ENCODE data around the gene CORIN.

The CORIN gene

DNA sequence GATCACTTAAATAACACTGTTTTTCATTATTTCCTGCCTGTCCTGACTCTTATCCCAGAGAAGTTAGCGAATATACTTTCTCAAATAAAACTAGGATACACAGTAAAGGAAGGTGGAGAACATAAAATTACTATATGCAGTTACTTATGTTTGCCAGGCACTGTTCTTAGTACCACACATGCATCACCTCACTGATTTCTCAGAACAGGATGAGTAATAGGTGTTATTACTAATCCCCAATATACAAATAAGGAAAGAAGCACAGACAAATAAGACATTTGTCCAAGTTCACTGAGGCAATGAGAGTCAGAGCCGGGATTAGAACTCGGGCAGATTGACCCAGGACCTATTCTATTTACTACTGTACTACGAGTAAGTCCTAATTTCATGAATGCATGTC, 91.7 kb downstream of the CORIN start:
- intact Hi-C loops (cut with DNase I; ENCODE audit: low total_unique reads): no loop called here
- Histone ChIP-seq H3K27ac (no peak overlapping the region), H3K4me1 (peaks cover 0 to 12% (median 0%) of the 10 kb centered on the region in 4 donors), H3K9me3 (peaks cover 0 to 5% (median 0%) of the 10 kb centered on the region in 3 donors), H3K27me3 (no peaks in the 10 kb centered on the region), H3K36me3 (no peaks in the 10 kb centered on the region), H3K4me3 (no peak overlapping the region)
- DNase-seq: no peak
- TF ChIP-seq CTCF (IDR thresholded peaks at IDR 0.05): no peak

- H3K4me1 ChIP-seq: peaks cover 0 to 12% (median 0%) of the 10 kb centered on the region in 4 donors
- no peaks in the 10 kb centered on the region for H3K36me3 ChIP-seq
- DNase-seq: no peak
- no peak overlapping the region for H3K27ac ChIP-seq
- intact Hi-C loops (cut with DNase I; ENCODE audit: low total_unique reads): no loop called here
- no peak for TF ChIP-seq CTCF (IDR thresholded peaks at IDR 0.05)
- no peaks in the 10 kb centered on the region for H3K27me3 ChIP-seq
- no peak overlapping the region for H3K4me3 ChIP-seq
- H3K9me3 ChIP-seq: peaks cover 0 to 5% (median 3%) of the 10 kb centered on the region in 3 donors
Observed at GRCh38 chr4:47744843-47745382, 93.0 kb downstream of the CORIN start.

GRCh38 chr4:47744253-47744652, 93.6 kb downstream of the CORIN start:
- no peak for TF ChIP-seq CTCF (IDR thresholded peaks at IDR 0.05)
- H3K36me3 ChIP-seq: no peaks in the 10 kb centered on the region
- peaks cover 0 to 12% (median 0%) of the 10 kb centered on the region in 4 donors for H3K4me1 ChIP-seq
- H3K9me3 ChIP-seq: peaks cover 0 to 5% (median 4%) of the 10 kb centered on the region in 3 donors
- H3K27ac ChIP-seq: no peak overlapping the region
- no peak overlapping the region for H3K4me3 ChIP-seq
- no peak for DNase-seq
- intact Hi-C loops (cut with DNase I; ENCODE audit: low total_unique reads): no loop called here
- H3K27me3 ChIP-seq: no peaks in the 10 kb centered on the region

DNA sequence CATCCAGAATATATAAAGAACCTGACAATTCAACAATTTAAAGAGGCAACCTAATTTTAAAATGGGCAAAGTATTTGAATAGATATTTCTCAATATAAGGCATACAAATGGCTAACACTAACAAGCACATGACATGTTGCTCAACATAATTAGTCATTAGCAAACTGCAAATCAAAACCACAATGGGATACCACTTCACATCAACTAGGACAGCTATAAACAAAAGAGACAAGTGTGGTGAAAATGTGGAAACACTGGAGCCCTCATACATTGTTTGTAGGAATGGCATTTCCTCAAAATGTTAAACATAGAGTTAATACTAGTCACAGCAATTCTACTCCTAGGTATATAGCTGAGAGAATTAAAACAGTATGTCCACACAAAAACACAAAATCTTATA, 96.7 kb downstream of the CORIN start:
- TF ChIP-seq CTCF (IDR thresholded peaks at IDR 0.05): no peak
- no peaks in the 10 kb centered on the region for H3K4me1 ChIP-seq
- H3K27me3 ChIP-seq: no peaks in the 10 kb centered on the region
- no peak overlapping the region for H3K4me3 ChIP-seq
- H3K9me3 ChIP-seq: peaks cover 0 to 5% (median 4%) of the 10 kb centered on the region in 3 donors
- no peak for DNase-seq
- H3K27ac ChIP-seq: no peak overlapping the region
- intact Hi-C loops (cut with DNase I; ENCODE audit: low total_unique reads): no loop called here
- no peaks in the 10 kb centered on the region for H3K36me3 ChIP-seq

GRCh38 chr4:47737326-47737725, 100.5 kb downstream of the CORIN start:
- Histone ChIP-seq H3K27ac (no peak overlapping the region), H3K9me3 (peaks cover 0 to 4% (median 0%) of the 10 kb centered on the region in 3 donors), H3K4me1 (no peaks in the 10 kb centered on the region), H3K4me3 (no peak overlapping the region), H3K27me3 (no peaks in the 10 kb centered on the region), H3K36me3 (no peaks in the 10 kb centered on the region)
- no peak for TF ChIP-seq CTCF (IDR thresholded peaks at IDR 0.05)
- intact Hi-C loops (cut with DNase I; ENCODE audit: low total_unique reads): no loop called here
- DNase-seq: no peak

GRCh38 chr4:47736555-47736954, 101.3 kb downstream of the CORIN start:
- Histone ChIP-seq H3K9me3 (peaks cover 0 to 4% (median 0%) of the 10 kb centered on the region in 3 donors), H3K27me3 (no peaks in the 10 kb centered on the region), H3K36me3 (no peaks in the 10 kb centered on the region), H3K27ac (no peak overlapping the region), H3K4me3 (no peak overlapping the region), H3K4me1 (no peaks in the 10 kb centered on the region)
- no peak for TF ChIP-seq CTCF (IDR thresholded peaks at IDR 0.05)
- no peak for DNase-seq
- intact Hi-C loops (cut with DNase I; ENCODE audit: low total_unique reads): no loop called here
